OCI-LY1 (cell line): ENCODE results near the gene RPL26.

Experiments used
- H2AFZ ChIP-seq: fragments of 200-600 bp; sonication (generic), shearing (Covaris generic); 2 replicates; pipeline ENCODE4 v1.6.0; 2014; ENCODE audit warnings: antibody characterized with exemption, mild to moderate bottlenecking, low read length
- H3F3A ChIP-seq: fragments of 200-600 bp; sonication (generic), shearing (Covaris generic); 2 replicates; pipeline ENCODE4 v1.6.0; 2014; ENCODE audit warnings: mild to moderate bottlenecking, antibody characterized with exemption, low read length, moderate library complexity; ENCODE audit not compliant: insufficient read depth
- H3K27ac ChIP-seq: fragments of 200-600 bp; sonication (generic); 2 replicates; pipeline ENCODE4 v1.5.1; 2014; ENCODE audit warnings: low read length, mixed run types, mild to moderate bottlenecking, low read depth; ENCODE audit not compliant: poor library complexity, severe bottlenecking
- H3K27me3 ChIP-seq: fragments of 200-600 bp; sonication (generic); 2 replicates; pipeline ENCODE4 v1.6.0; 2014; ENCODE audit warnings: antibody characterized with exemption, mild to moderate bottlenecking, low read length, moderate library complexity; ENCODE audit not compliant: insufficient read depth
- H3K36me3 ChIP-seq: fragments of 200-600 bp; sonication (generic); 2 replicates; pipeline ENCODE4 v1.6.1; 2014; ENCODE audit warnings: mild to moderate bottlenecking, antibody characterized with exemption, low read length, moderate library complexity, mixed read lengths; ENCODE audit not compliant: insufficient read depth
- H3K4me1 ChIP-seq: fragments of 200-600 bp; sonication (generic); 2 replicates; pipeline ENCODE4 v1.5.1; 2014; ENCODE audit warnings: mild to moderate bottlenecking, low read length, moderate library complexity; ENCODE audit not compliant: insufficient read depth, severe bottlenecking
- H3K4me2 ChIP-seq: fragments of 200-600 bp; sonication (generic), shearing (Covaris generic); 2 replicates; pipeline ENCODE4 v1.6.1; 2014; ENCODE audit warnings: low read length
- H3K4me3 ChIP-seq: fragments of 200-600 bp; sonication (generic); 2 replicates; pipeline ENCODE4 v1.5.1; 2014; ENCODE audit warnings: low read length, low read depth, mild to moderate bottlenecking, mixed read lengths; ENCODE audit not compliant: poor library complexity, severe bottlenecking
- H3K79me2 ChIP-seq: fragments of 200-600 bp; shearing (Covaris generic); 2 replicates; pipeline ENCODE4 v1.6.1; 2016; ENCODE audit warnings: mixed run types, low read length, mixed read lengths; ENCODE audit not compliant: insufficient read depth
- H3K9ac ChIP-seq: fragments of 200-600 bp; sonication (generic), shearing (Covaris generic); 2 replicates; pipeline ENCODE4 v1.6.1; 2014; ENCODE audit warnings: mild to moderate bottlenecking, low read length, mixed read lengths
- H3K9me2 ChIP-seq: fragments of 200-600 bp; sonication (generic), shearing (Covaris generic); 2 replicates; pipeline ENCODE4 v1.6.1; 2014; ENCODE audit warnings: low read depth, mild to moderate bottlenecking, low read length, mixed read lengths
- H3K9me3 ChIP-seq: fragments of 200-600 bp; shearing (Covaris generic); 2 replicates; pipeline ENCODE4 v1.6.1; 2014; ENCODE audit warnings: low read length, mixed read lengths
- H4K20me1 ChIP-seq: fragments of 200-600 bp; sonication (generic), shearing (Covaris generic); 2 replicates; pipeline ENCODE4 v1.6.0; 2016; ENCODE audit warnings: mild to moderate bottlenecking, low read length; ENCODE audit not compliant: insufficient read depth
- CTCF ChIP-seq: fragments of 200-600 bp; sonication (generic), shearing (Covaris generic); IDR thresholded peaks from 2 replicates; pipeline ENCODE4 v1.5.1; 2017; ENCODE audit warnings: mild to moderate bottlenecking, antibody characterized with exemption, low read length, moderate library complexity, mixed read lengths
- EZH2 ChIP-seq: fragments of 200-600 bp; sonication (generic), shearing (Covaris generic); IDR thresholded peaks from 2 replicates; pipeline ENCODE4 v1.8.0; 2017; ENCODE audit warnings: borderline replicate concordance, mixed run types, mild to moderate bottlenecking, antibody characterized with exemption, low read length, moderate library complexity, mixed read lengths

Gene RPL26

GRCh38 chr17:8419305-8419704 is 36.3 kb upstream of the RPL26 start:
- no peaks in the 10 kb centered on the region for H3K9me3 ChIP-seq
- no peak overlapping the region for H3K9ac ChIP-seq
- H3K79me2 ChIP-seq: no peaks in the 10 kb centered on the region
- no peak overlapping the region for H3K27ac ChIP-seq
- no peaks in the 10 kb centered on the region for H3K9me2 ChIP-seq
- no peaks in the 10 kb centered on the region for H4K20me1 ChIP-seq
- no peak for TF ChIP-seq EZH2
- no peak for TF ChIP-seq CTCF
- no peaks in the 10 kb centered on the region for H3K27me3 ChIP-seq
- H3K36me3 ChIP-seq: no peaks in the 10 kb centered on the region
- no peaks in the 10 kb centered on the region for H3K4me1 ChIP-seq
- H2AFZ ChIP-seq: no peak overlapping the region
- H3K4me3 ChIP-seq: no peak overlapping the region
- H3F3A ChIP-seq: no peaks in the 10 kb centered on the region
- no peak overlapping the region for H3K4me2 ChIP-seq

- Histone ChIP-seq H3K4me3 (no peak overlapping the region), H4K20me1 (no peaks in the 10 kb centered on the region), H3K9ac (no peak overlapping the region), H3K4me2 (no peak overlapping the region), H3K27me3 (no peaks in the 10 kb centered on the region), H2AFZ (no peak overlapping the region), H3K79me2 (no peaks in the 10 kb centered on the region), H3K9me2 (no peaks in the 10 kb centered on the region), H3F3A (no peaks in the 10 kb centered on the region), H3K9me3 (no peaks in the 10 kb centered on the region), H3K4me1 (no peaks in the 10 kb centered on the region), H3K36me3 (no peaks in the 10 kb centered on the region), H3K27ac (no peak overlapping the region)
- TF ChIP-seq CTCF (no peak), EZH2 (no peak)
Measured at GRCh38 chr17:8418471-8418870, 35.5 kb upstream of the RPL26 start.

GRCh38 chr17:8417806-8418205 is 34.8 kb upstream of the RPL26 start:
- H3K79me2 ChIP-seq: no peaks in the 10 kb centered on the region
- H3K4me2 ChIP-seq: no peak overlapping the region
- H3K36me3 ChIP-seq: no peaks in the 10 kb centered on the region
- H3K9me2 ChIP-seq: no peaks in the 10 kb centered on the region
- H3F3A ChIP-seq: no peaks in the 10 kb centered on the region
- no peaks in the 10 kb centered on the region for H3K27me3 ChIP-seq
- no peak for TF ChIP-seq EZH2
- no peak for TF ChIP-seq CTCF
- no peak overlapping the region for H3K4me3 ChIP-seq
- H3K4me1 ChIP-seq: no peaks in the 10 kb centered on the region
- no peaks in the 10 kb centered on the region for H3K9me3 ChIP-seq
- H2AFZ ChIP-seq: no peak overlapping the region
- no peaks in the 10 kb centered on the region for H4K20me1 ChIP-seq
- no peak overlapping the region for H3K27ac ChIP-seq
- H3K9ac ChIP-seq: no peak overlapping the region
